ENCODE measurements around the gene ZNF335.

ZNF335 gene

GRCh38 chr20:45949542-45950329 lies 22.3 kb downstream of the ZNF335 start:
- DNase-seq = no peak

GRCh38 chr20:45948742-45949541 lies 23.1 kb downstream of the ZNF335 start:
- DNase-seq = no peak

- DNase-seq = no peak
Measured at GRCh38 chr20:45948261-45948733, 23.7 kb downstream of the ZNF335 start.

DNA sequence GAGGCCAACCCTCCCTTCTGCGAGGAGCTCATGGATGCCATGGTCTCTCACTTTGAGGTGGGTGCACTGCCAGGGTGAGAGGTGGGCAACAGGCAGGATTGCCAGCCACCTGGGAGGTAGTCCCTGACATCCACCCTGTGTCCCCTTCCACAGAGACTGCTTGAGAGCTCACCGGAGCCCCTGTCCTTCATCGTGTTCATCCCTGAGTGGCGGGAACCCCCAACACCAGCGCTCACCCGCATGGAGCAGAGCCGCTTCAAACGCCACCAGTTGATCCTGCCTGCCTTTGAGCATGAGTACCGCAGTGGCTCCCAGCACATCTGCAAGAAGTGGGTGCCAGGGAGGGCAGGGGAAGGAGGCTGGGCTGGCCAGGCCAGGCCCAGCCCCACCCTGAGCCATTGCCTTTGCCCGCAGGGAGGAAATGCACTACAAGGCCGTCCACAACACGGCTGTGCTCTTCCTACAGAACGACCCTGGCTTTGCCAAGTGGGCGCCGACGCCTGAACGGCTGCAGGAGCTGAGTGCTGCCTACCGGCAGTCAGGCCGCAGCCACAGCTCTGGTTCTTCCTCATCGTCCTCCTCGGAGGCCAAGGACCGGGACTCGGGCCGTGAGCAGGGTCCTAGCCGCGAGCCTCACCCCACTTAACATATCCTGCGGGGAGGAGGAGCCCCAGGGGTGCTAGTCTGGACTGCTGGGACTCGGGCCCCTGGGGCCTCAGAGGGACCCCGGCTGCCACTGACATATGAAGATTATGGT lies 24.7 kb downstream of the ZNF335 start:
- no peak for DNase-seq

GRCh38 chr20:45946149-45946970 lies 25.6 kb downstream of the ZNF335 start:
- no peak for DNase-seq

DNA sequence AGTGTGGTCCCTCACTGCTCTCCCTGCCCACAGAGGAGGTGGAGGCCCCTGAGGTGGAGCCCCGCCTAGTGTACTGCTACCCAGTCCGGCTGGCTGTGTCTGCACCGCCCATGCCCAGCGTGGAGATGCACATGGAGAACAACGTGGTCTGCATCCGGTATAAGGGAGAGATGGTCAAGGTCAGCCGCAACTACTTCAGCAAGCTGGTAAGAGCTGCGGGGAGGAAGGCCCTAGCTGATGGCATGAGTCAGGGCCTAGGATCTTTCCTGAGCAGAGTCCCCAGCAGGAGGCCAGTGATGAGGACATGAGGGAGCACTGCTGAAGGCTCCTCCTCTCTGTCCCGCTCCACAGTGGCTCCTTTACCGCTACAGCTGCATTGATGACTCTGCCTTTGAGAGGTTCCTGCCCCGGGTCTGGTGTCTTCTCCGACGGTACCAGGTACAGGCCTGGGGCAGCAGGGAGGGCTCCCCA lies 26.3 kb downstream of the ZNF335 start:
- no peak for DNase-seq

- DNase-seq = no peak
Measured at GRCh38 chr20:45944965-45945677, 26.9 kb downstream of the ZNF335 start.

- DNase-seq = no peak
Measured at GRCh38 chr20:45944151-45944964, 27.6 kb downstream of the ZNF335 start.

DNA sequence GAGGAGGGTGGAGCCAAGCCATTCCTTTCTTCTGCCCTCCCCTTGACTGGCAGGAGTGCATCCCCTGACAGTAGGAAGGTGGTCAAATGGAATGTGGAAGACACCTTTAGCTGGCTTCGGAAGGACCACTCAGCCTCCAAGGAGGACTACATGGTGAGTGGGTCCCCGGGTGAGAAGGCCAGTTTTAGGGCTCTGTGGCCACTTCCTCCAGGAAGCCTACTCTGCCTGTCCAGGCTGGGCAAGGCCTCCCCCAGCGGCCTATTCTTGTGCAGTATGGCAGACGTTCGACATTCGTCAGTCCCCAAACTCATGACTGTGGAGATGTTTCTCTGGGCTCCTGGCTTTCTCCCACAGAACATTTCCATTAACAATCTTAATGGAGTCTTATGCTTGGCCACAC lies 28.4 kb downstream of the ZNF335 start:
- no peak for DNase-seq

DNA sequence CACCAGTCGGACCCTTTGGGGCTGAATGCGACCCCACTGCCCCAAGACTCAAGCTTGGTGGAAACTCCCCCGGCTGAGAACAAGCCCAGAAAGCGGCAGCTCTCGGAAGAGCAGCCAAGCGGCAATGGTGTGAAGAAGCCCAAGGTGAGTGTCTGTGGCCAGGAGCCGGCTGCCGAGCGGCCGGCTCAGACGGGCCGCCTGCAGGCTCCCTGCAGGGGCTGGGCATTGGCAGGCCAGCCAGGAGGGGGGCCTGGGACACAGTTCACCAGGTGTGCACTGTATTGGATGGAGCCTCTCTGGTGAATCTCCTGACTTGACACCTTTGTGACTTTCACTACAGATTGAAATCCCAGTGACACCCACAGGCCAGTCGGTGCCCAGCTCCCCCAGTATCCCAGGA lies 31.5 kb downstream of the ZNF335 start:
- DNase-seq = no peak

- no peak for DNase-seq
Measured at GRCh38 chr20:45940053-45940452, 31.9 kb downstream of the ZNF335 start.

GRCh38 chr20:45938727-45939438 lies 33.1 kb downstream of the ZNF335 start:
- DNase-seq = no peak

DNA sequence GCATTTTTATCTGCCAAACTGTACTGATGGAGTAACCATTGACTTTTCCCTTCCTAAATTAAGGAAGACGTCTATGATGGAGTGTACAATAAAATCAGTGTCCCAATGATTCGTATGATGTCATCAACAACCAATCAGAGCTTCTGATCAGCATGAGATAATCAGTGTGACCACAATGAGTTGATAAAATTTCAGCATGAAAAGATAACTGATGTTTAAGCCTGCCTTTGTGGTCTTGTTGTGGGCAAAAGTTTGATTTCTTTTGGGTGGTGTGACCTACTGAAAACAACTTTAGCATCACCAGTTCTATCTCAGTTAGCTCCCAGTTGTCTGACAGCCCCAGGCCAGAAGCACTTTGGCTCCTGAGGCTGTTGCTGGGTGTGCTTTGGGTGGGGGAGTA lies 34.2 kb downstream of the ZNF335 start:
- DNase-seq = no peak

DNA sequence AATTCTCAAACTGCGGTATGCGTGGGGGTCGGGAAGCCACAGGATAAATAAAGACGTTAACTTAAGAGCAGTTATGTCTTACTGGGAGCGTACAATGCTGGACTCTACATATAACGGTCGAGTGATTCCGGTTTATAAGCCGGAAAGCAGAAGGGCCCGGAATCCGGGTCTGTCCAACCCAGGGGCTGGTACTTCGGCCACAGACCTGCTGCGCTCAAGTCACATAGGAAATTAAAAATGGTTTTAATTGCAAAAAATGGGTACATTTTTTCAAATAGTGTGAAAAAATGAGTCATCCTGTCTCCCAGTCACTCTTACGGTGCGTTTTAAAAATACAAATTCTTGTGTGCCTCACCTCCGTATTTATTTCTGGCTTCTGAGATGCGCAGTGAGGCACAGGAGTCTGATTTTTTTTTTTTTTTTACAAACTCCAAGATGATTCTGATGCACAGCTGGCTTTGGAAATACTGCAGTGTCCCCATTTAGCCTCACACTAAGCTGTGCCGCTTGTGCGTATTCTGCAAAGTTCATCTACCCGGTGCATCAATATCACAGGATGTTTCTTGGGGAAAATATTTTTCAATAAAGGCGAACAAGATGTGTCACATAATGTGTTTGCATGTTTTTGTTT lies 36.5 kb downstream of the ZNF335 start:
- no peak for DNase-seq

- peak; percentile 96 to 99 for DNase-seq
Measured at GRCh38 chr20:45934586-45935415, 37.2 kb downstream of the ZNF335 start, which contains the start of gene PCIF1. PCIF1 (plus strand) TSS chr20:45934683; CDS start chr20:45939000, 4,317 bp downstream.

DNA sequence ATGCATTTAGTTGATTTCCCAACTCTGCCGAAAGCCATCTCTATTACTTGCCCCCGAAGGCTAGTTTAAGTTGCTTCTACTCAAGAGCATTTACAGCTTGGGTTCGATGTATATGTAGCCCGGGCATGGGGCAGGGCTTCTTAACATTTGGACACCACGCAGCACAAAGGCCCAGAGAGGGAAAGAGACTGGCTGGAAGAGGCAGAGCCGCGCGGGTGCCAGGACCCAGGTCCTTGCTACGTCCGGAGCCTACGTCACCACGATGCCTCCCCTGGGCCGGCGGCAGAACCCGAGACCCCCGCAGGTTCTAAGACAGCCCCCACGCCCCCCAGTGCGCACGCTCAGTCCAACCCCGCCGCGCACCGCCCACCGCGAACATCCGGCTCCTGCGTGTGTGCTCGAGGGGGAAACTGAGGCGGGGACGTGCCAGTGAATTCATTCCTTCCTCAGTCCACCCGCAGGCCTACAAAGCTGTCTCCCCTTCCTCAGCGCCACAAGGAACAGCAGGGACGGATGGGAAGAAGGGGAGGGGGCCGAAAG lies 37.9 kb downstream of the ZNF335 start:
- peak; percentile 83 to 87 for DNase-seq

DNA sequence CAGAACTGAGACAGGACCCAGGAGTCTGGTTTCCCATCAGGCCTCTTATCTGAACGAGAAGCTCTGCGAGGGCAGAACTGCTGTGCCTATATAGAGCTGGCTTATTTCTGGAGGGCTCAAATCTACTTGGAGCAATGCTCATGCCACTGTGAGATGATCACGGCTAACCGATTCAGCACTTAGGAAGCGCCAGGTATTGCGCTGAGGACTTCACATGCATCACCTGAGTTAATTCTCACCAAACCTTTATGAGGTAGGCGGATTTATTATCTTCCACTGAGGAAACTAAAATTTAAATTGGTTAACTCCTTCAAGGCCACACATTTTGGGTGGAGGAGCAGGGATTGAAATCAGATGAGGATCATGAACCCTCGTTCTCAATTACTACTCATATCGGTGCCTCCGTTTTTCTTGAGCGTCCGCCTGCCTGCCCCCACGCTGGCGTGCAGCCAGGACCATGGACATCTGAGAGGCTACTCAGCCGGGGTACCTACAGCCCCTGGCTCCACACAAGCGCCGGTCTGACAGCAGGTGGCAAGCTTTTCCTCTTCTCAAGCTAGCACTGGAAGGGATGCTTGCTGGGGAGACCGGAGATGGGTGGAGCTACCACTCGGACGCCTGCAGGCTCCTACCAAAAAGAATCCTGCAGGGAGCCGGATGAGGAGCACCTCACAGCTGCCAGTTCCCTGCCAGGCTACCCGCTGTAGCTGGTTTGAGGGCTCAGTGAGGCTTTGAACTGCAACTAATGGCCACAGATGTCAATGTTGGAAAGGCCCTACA lies 38.5 kb downstream of the ZNF335 start:
- DNase-seq = peak; percentile 78 to 80
